ENCODE data around the gene UGT2B15.

DNA sequence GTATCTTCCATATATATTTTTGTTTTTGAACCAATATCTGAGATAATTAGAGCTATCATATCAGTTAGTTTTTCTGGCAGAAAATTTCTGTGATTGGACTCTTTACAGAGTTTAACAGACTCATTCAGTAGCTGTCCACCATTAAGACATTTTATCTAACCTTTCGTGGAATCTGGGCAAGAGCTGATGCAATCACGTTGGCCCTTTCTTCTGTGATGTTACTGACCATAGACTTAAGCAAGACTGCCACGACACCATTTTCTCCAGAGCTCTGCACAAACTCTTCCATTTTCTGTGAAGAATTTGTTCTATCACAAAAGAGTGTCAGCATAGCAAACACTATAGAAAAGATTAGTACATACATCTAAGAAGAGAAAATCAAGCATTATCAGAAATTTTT is 41.8 kb upstream of the UGT2B15 start:
- TF ChIP-seq EP300 (IDR thresholded peaks at IDR 0.05) (no peak), POLR2A (IDR thresholded peaks at IDR 0.05; ENCODE audit: low read depth) (no peak), POLR2AphosphoS5 (IDR thresholded peaks at IDR 0.05) (no peak)
- TF ChIP-seq, protein P1, sequence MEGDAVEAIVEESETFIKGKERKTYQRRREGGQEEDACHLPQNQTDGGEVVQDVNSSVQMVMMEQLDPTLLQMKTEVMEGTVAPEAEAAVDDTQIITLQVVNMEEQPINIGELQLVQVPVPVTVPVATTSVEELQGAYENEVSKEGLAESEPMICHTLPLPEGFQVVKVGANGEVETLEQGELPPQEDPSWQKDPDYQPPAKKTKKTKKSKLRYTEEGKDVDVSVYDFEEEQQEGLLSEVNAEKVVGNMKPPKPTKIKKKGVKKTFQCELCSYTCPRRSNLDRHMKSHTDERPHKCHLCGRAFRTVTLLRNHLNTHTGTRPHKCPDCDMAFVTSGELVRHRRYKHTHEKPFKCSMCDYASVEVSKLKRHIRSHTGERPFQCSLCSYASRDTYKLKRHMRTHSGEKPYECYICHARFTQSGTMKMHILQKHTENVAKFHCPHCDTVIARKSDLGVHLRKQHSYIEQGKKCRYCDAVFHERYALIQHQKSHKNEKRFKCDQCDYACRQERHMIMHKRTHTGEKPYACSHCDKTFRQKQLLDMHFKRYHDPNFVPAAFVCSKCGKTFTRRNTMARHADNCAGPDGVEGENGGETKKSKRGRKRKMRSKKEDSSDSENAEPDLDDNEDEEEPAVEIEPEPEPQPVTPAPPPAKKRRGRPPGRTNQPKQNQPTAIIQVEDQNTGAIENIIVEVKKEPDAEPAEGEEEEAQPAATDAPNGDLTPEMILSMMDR (IDR thresholded peaks at IDR 0.05) = no peak
